Pancreas (tissue), 10 donors: ENCODE measurements around the gene SHROOM4. TPM values are rescaled to one million over a fixed set of nuclear protein-coding genes. Genes with fewer than 3 reads are reported as not detected.

Experiments
- ATAC-seq, 4 donors: fragments of 200-7000 bp; cut with Tn5 transposase; one replicate each; pipeline versions ENCODE4 v1.8.0 to v1.9.1; 2020; ENCODE audit warnings: mild to moderate bottlenecking in 4 of 4, moderate library complexity in 4 of 4
- DNase-seq, 6 donors: peaks; one replicate each; pipeline ENCODE4 v3.0.0-alpha.2; 2020
- FAIRE-seq: peaks from 2 replicates; lab custom pipeline; 2012; peaks lifted over from hg19 to GRCh38; lab: Jason Lieb, UNC
- H3K27ac ChIP-seq, 4 donors: fragments of 200-600 bp; sonication (generic); 1 replicate in 3 of 4; 2 replicates in 1 of 4; pipeline versions ENCODE4 v1.5.0 to v1.8.0; 2020
- H3K27me3 ChIP-seq, 4 donors: fragments of 200-600 bp; one replicate each; pipeline ENCODE4 v1.8.0; 2021
- H3K36me3 ChIP-seq, 3 donors: fragments of 200-600 bp; sonication (generic) in 1 of 3; one replicate each; pipeline versions ENCODE4 v1.5.0 to v1.8.0; 2020 to 2021
- H3K4me1 ChIP-seq, 3 donors: fragments of 200-600 bp; one replicate each; pipeline ENCODE4 v1.8.0; 2021
- H3K4me3 ChIP-seq, 4 donors: fragments of 200-600 bp; sonication (generic) in 2 of 4; one replicate each; pipeline versions ENCODE4 v1.5.0 to v1.8.0; 2020 to 2021
- H3K9me3 ChIP-seq, 4 donors: fragments of 200-600 bp; one replicate each; pipeline ENCODE4 v1.8.0; 2021
- CTCF ChIP-seq, 4 donors: fragments of 200-600 bp; sonication (generic) in 3 of 4; IDR thresholded peaks; one replicate each; pipeline versions ENCODE4 v1.5.0 to v1.8.0; 2021; ENCODE audit warnings: antibody characterized with exemption in 4 of 4
- WGBS, 2 donors: extraction: QIAGEN DNeasy Blood & Tissue Kit; methylation state at CpG; one replicate each; pipeline ENCODE4 v1.1.7; 2013; 5-methylcytosine and 5-hydroxymethylcytosine counted together
- intact Hi-C, 3 donors: fragments of 100-400 bp; cut with DNase I; formaldehyde crosslinking; loops; one replicate each; pipeline versions ENCODE4 v1.11.1 to v1.14.2; 2022
- polyA plus RNA-seq, 2 donors: library from polyadenylated mRNA; stranded (reverse); fragments of 200-250 nt; gene quantifications; one replicate each; pipeline ENCODE4 v1.2.3, GENCODE V29; 2013
- total RNA-seq, 6 donors: library from RNA; stranded (reverse); fragmentation: NEBNext Ultra II Directional in 4 of 6; extraction: Animal tissue kit (Norgen Biotek cat#: 25700) in 4 of 6; gene quantifications; one replicate each; pipeline versions ENCODE4 v1.2.1 to v1.2.4, GENCODE V29; 2021 to 2023
- donor health status: healthy with polysubstance abuse.
- donor health status: DM: no; HTN: no; CAD: no; lungs with moderate emphysema.
- donor health status: DM: no; HTN: no; CAD: no.
- donor health status: control.
- donor health status: control.
- donor health status: Bipolar disorder and iron deficiency.
- donor health status: DM: yes; HTN: yes; CAD: no.
- donor health status: DM: no; HTN: no; CAD: no.
- donor health status: DM: no; HTN: no; CAD: no.
- donor health status: DM: yes; HTN: yes; CAD: no.

Gene SHROOM4
- total and polyA plus RNA-seq, 8 donors: 0.46 to 1.7 (median 0.98) TPM

GRCh38 chrX:50770702-50771101, 43.3 kb downstream of the SHROOM4 start:
- Histone ChIP-seq H3K9me3 (no peaks in the 10 kb centered on the region), H3K36me3 (no peaks in the 10 kb centered on the region), H3K27me3 (no peaks in the 10 kb centered on the region), H3K4me1 (peaks cover 0 to 6% (median 4%) of the 10 kb centered on the region in 3 donors), H3K4me3 (no peak overlapping the region), H3K27ac (no peak overlapping the region)
- TF ChIP-seq CTCF (IDR thresholded peaks at IDR 0.05): no peak
- FAIRE-seq (peak; percentile 64), DNase-seq (peak in 4 of 6 donors; percentile 18 to 45 (median 29)), ATAC-seq (peak; percentile 38 to 88 (median 64))
- intact Hi-C loops: no loop called here
- 48 to 50% methylated on average over 2 of the region's 2 CpGs for WGBS, 2 donors

DNA sequence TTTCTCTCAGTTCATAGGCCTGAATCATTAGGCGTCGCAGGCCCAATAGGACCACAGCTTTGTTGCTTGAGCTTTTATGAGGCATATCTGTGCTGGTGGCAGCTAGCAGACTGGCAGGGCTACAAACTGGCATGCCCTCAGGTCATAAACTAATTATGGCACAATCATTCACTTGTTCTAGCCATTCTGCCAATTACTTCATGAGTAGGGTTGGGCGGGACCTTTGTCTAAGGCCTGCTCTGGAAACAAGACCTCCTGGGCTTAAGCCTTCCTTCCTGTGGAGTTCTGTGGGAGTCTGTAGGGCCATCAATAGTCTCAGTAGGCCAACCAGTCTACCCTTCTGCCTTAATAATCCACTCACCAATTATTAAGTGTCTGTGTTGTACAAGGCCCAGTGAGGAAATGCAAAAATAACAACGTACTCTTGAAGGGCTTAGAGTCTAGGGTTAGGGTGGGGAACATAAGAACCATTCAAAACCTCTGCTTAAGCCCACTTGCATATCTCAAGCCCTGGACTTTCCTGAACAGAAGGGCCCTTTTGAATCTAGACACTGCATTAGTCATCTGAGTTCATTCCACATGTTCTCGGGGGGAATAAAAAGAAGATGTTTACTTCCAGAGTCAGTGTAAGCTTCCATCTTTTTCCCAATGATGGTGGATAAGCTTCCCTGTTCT, 44.5 kb downstream of the SHROOM4 start:
- DNase-seq (peak in 3 of 6 donors; percentile 2 to 23 (median 22)), FAIRE-seq (peak; percentile 17), ATAC-seq (peak in 3 of 4 donors; percentile 31 to 68 (median 38))
- H3K4me3 ChIP-seq: no peak overlapping the region
- no peak overlapping the region for H3K27ac ChIP-seq
- H3K27me3 ChIP-seq: no peaks in the 10 kb centered on the region
- intact Hi-C loops: no loop called here
- WGBS, 2 donors: 80 to 83% methylated on average over 5 of the region's 5 CpGs
- H3K9me3 ChIP-seq: no peaks in the 10 kb centered on the region
- H3K36me3 ChIP-seq: no peaks in the 10 kb centered on the region
- TF ChIP-seq CTCF (IDR thresholded peaks at IDR 0.05): no peak
- peaks cover 0 to 6% (median 4%) of the 10 kb centered on the region in 3 donors for H3K4me1 ChIP-seq

- peaks cover 0 to 6% (median 4%) of the 10 kb centered on the region in 3 donors for H3K4me1 ChIP-seq
- H3K4me3 ChIP-seq: no peak overlapping the region
- no peaks in the 10 kb centered on the region for H3K36me3 ChIP-seq
- 86 to 90% methylated on average over 1 of the region's 1 CpG for WGBS, 2 donors
- H3K9me3 ChIP-seq: no peaks in the 10 kb centered on the region
- TF ChIP-seq CTCF (IDR thresholded peaks at IDR 0.05): no peak
- FAIRE-seq: no peak
- ATAC-seq: no peak
- H3K27ac ChIP-seq: no peak overlapping the region
- intact Hi-C loops: no loop called here
- H3K27me3 ChIP-seq: no peaks in the 10 kb centered on the region
- DNase-seq: no peak
Measured at GRCh38 chrX:50768801-50769200, 45.2 kb downstream of the SHROOM4 start.

DNA sequence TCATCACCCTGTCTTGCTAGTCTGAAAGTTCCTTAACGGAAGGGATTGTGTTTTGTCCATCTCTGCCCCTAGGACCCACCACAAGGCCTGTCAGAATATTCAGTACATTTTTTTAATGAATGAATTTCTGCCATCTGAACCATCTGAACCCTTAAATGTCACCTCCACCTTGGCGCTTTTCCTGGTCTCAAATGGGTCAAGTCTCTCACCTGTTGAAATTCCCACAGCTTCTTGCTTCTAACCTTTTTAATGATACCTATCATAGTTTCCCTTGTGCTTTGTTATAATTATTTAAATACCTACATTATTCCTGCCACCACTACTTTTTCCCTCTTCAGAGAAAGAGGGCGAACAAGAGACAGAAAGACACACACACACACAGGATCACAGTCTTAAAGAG, 48.0 kb downstream of the SHROOM4 start:
- ATAC-seq (peak in 3 of 4 donors; percentile 58 to 77 (median 73)), FAIRE-seq (no peak), DNase-seq (peak in 3 of 6 donors; percentile 14 to 33 (median 16))
- no peak overlapping the region for H3K4me3 ChIP-seq
- intact Hi-C loops: no loop called here
- H3K4me1 ChIP-seq: peaks cover 0 to 6% (median 4%) of the 10 kb centered on the region in 3 donors
- no peaks in the 10 kb centered on the region for H3K36me3 ChIP-seq
- H3K9me3 ChIP-seq: no peaks in the 10 kb centered on the region
- H3K27ac ChIP-seq: no peak overlapping the region
- TF ChIP-seq CTCF (IDR thresholded peaks at IDR 0.05): no peak
- H3K27me3 ChIP-seq: peaks cover 0 to 6% (median 2%) of the 10 kb centered on the region in 4 donors
- WGBS, 2 donors: 55 to 56% methylated on average over 3 of the region's 3 CpGs

DNA sequence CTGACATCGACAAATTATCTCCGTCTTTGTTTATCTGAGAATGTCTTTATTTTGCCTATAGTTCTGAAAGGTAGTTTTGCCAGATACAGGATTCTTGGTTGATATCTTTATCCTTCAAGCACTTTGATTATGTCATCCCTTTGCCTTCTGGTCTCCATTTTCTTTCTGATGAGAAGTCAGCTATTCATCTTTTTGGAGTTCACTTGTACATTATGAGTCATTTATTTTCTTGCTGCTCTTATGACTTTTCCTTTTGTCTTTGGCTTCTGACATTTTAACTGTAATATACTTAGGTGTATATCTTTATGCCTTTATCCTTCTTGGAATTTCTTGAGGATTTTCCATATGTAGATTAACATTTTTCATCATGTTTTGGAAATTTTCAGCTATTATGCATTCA, 51.4 kb downstream of the SHROOM4 start:
- intact Hi-C loops: no loop called here
- H3K9me3 ChIP-seq: no peaks in the 10 kb centered on the region
- WGBS, 2 donors: 71 to 89% methylated on average over 2 of the region's 2 CpGs
- TF ChIP-seq CTCF (IDR thresholded peaks at IDR 0.05): no peak
- no peaks in the 10 kb centered on the region for H3K36me3 ChIP-seq
- H3K27me3 ChIP-seq: peaks cover 0 to 6% (median 2%) of the 10 kb centered on the region in 4 donors
- no peak for FAIRE-seq
- no peak overlapping the region for H3K4me3 ChIP-seq
- H3K4me1 ChIP-seq: peaks cover 0 to 6% (median 4%) of the 10 kb centered on the region in 3 donors
- DNase-seq: no peak
- ATAC-seq: no peak
- no peak overlapping the region for H3K27ac ChIP-seq
